Measurements from ENCODE around the gene HMG20A. TPM values are rescaled to one million over a fixed set of nuclear protein-coding genes. Genes with fewer than 3 reads are reported as not detected.

The HMG20A gene
- total RNA-seq, 1 donor from 2014 or later, result 52.5 TPM

GRCh38 chr15:77464129-77464865, 43.6 kb downstream of the HMG20A start:
- DNase-seq (ENCODE audit: low spot score) (no peak), ATAC-seq (no peak)
- intact Hi-C loops (cut with DNase I), result no loop called here

DNA sequence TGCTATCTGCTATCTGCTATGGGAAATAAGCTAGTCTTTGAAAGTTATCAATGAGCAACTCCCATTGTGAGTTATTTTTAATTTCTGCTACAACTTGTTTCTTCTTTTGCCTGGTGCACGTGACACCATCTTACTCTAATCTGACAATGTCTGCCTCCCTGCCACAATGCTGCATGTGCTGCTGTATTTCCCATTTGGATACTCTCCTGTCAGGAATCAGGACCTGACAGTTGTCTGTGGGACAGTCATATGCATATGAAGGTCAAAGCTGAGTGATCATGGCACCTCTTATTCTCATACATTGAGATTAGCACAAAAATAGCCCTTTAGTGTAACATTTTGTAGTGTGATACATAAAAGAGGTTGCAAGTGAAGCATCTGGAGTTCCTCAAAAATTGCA, 45.8 kb downstream of the HMG20A start:
- no peak for ATAC-seq
- intact Hi-C loops (cut with DNase I), result no loop called here
- no peak for DNase-seq (ENCODE audit: low spot score)

GRCh38 chr15:77468896-77469295, 48.2 kb downstream of the HMG20A start:
- intact Hi-C loops (cut with DNase I), result no loop called here
- no peak for DNase-seq (ENCODE audit: low spot score)
- no peak for ATAC-seq

DNA sequence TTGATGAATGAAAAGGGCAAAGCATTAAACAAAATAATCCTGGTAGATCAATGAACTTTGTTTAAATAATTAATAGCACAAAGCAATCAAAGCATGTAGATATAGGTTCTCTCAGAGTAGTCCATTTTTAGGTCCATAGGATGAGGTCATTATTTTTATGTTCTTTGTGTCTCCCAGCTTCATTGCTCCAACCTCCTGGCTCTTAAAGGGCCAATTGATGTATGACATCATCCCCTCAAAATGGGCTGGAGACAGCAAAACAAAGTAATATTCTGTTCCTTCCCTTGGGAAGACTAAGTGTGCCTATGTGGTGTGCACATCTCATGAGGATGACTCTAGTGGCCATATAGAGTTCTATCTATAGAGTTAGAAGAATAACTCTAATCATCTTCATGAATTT, 49.5 kb downstream of the HMG20A start:
- ATAC-seq (no peak), DNase-seq (ENCODE audit: low spot score) (no peak)
- intact Hi-C loops (cut with DNase I), result no loop called here

DNA sequence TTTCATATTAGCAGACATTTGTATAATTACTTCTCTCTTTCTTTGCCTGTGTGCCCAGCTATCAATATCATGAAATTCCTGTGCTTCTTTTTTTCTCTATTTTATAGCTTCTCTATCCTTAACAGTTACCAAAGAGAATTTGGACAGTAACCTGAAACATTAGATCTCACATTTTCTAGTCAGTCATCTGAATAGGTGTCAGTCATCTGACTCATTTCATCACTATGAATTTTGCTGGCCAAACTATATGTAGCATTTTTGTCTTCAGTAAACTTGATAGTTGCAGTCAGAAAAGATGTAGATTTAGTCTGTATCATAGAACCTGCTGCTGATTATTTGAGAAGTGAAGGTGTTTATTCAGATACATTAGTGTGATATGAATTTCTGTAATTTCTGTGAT, 52.6 kb downstream of the HMG20A start:
- DNase-seq (ENCODE audit: low spot score) (no peak), ATAC-seq (no peak)
- intact Hi-C loops (cut with DNase I), result no loop called here

GRCh38 chr15:77474310-77474988, 53.8 kb downstream of the HMG20A start:
- DNase-seq (ENCODE audit: low spot score) (no peak), ATAC-seq (no peak)

DNA sequence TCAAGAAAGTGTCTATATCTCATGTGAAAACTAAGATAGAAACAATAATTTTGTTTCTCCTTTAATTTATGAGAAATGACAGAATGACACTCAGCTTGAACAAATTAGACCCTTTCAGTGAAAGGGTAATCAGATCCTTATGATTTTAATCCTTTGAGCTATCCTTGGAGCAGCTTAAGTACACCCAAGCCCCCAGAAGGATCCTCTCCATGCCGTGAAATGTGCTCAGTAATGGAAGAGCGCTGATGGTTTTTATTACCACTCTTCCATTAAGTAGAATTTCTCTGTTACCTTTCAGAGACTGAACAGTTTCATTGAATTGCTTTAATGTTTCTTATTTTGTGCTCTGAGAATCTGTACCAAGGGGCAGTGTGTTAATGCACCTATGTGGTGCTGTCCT, 54.3 kb downstream of the HMG20A start:
- ATAC-seq, result no peak

More at GRCh38 chr15:77474310-77474988, 53.8 kb downstream of the HMG20A start:
- intact Hi-C loops (cut with DNase I), result no loop called here

GRCh38 chr15:77475898-77476297, 55.2 kb downstream of the HMG20A start:
- intact Hi-C loops (cut with DNase I), result no loop called here
- DNase-seq (ENCODE audit: low spot score), result no peak
- no peak for ATAC-seq

More for the DNA sequence above, 54.3 kb downstream of the HMG20A start:
- no peak for DNase-seq (ENCODE audit: low spot score)
- intact Hi-C loops (cut with DNase I), result no loop called here

GRCh38 chr15:77476995-77477394, 56.3 kb downstream of the HMG20A start:
- DNase-seq (ENCODE audit: low spot score) (no peak), ATAC-seq (peak; percentile 28)
- intact Hi-C loops (cut with DNase I), result no loop called here

GRCh38 chr15:77478051-77478450, 57.4 kb downstream of the HMG20A start:
- ATAC-seq, result no peak
- no peak for DNase-seq (ENCODE audit: low spot score)
- intact Hi-C loops (cut with DNase I), result no loop called here

DNA sequence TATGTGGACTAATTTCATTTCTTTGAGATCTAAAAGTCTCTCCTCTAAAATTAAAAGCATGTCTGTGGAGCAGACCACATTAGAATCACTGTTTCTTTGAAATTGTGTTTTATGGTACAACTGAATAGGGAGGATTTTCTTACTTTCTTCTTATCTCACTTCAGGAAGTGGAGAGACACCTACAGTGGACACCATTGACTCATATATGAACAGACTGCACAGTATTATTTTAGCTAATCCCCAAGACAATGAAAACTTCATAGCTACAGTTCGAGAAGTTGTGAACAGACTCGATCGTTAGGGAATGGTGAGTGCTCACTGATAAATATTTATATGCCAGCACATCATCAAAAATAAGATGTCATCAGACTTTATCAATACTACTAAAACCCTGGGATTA, 58.3 kb downstream of the HMG20A start:
- DNase-seq (ENCODE audit: low spot score) (no peak), ATAC-seq (no peak)
- intact Hi-C loops (cut with DNase I), result no loop called here

GRCh38 chr15:77480859-77481633, 60.4 kb downstream of the HMG20A start:
- intact Hi-C loops (cut with DNase I), result no loop called here
- ATAC-seq (no peak), DNase-seq (ENCODE audit: low spot score) (no peak)

- ATAC-seq (no peak), DNase-seq (ENCODE audit: low spot score) (no peak)
- intact Hi-C loops (cut with DNase I), result no loop called here
Measured at GRCh38 chr15:77481670-77482069, 61.0 kb downstream of the HMG20A start.

GRCh38 chr15:77482570-77482969, 61.9 kb downstream of the HMG20A start:
- ATAC-seq (no peak), DNase-seq (ENCODE audit: low spot score) (no peak)

DNA sequence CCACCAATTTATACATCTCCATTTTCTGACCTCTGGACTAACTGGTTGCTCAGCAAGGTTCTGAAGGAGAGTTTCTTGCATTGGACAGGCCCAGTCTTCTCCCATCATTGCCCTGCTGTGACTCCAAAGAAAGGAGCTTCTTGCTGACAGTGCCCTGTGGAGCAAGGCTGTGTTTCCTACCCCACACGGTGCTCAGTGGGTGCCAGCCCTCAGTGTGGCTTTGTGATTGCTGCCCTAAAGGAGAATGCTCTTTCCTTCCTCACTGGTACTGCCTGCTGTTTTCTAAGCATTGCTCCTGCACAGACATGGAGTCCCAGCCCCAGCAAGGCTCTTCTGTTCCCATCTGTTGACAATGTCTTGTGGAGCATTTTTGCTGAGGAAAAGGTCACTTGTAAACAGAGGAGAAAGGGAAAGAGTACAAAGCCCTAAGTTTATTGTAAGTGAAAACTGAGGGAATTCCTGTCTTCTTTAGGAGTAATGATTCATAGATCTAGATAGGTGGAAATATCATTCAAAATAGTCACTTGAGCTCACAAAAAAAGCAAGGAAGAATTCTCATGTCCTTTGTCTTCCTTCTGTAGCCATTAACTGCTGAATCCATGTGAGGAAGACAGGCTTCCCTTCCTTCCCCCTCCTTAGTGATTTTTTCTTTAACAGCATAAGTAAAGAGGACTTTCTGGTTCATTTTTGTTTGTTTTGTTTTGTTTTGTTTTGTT, 62.9 kb downstream of the HMG20A start:
- no peak for ATAC-seq
- intact Hi-C loops (cut with DNase I), result no loop called here
- DNase-seq (ENCODE audit: low spot score), result no peak

More at GRCh38 chr15:77482570-77482969, 61.9 kb downstream of the HMG20A start:
- intact Hi-C loops (cut with DNase I), result no loop called here

DNA sequence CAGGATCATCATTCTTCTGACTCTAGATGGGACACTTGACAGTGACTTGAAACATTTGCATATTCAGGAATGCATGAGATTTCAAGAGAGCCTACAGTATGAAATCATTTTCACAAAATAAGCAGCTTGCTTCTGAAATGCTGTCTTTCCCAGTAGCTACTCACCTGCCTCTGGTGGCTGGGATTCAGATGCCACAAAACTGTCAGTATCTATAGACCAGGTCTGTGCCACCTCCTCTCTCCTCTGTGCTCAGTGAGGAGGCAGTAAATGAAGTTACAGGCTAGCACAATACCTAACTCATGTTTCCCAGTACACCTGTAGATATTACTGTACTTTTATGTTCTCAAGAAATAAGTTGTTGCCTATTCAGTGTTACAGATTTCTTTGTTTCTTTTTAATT, 64.3 kb downstream of the HMG20A start:
- ATAC-seq, result no peak
- intact Hi-C loops (cut with DNase I), result no loop called here

DNA sequence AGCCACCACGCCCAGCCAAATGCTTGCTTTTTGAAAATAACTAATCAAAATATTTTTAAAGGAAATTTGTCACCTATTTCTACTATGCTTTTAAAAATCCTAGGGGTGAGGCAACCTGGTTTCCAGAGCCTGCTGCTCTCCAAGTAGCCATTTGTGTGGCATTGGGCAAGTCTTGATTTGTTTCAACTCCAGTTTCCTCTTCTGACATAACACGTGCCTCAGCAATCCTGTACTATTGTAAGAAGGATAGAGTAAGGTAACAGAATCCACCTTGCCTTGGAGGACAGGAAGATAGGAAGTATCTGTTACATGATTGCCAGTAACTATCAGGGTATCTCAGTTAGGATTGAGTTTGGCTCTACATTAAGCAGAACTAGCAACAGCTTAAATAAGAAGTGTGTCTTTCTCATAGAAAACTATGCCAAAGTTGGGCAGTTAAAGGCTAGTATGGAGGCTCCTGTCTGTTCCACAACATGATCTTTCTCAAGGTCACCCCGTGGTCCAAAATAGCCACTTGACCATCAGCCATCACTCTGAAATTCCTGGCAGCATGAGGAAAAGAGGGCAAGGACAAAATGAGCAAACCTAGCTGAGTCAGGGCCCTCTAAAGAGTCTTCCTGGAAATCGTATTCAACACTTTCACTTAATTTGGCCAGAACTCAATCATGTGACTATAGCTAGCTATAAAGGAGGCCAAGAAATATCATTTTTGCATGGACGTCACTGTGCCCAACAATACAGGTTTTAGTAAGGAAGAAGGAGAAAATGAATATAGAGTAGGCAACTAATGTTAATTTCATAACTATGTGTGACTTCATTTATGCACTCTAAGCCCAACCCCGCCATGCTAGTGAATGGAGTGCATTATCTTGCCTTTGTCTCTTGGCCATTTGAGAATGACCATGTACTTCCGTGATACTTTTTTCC, 66.1 kb downstream of the HMG20A start:
- ATAC-seq (peak; percentile 42), DNase-seq (ENCODE audit: low spot score) (no peak)
- intact Hi-C loops (cut with DNase I), result no loop called here

More for the DNA sequence above, 64.3 kb downstream of the HMG20A start:
- no peak for DNase-seq (ENCODE audit: low spot score)

DNA sequence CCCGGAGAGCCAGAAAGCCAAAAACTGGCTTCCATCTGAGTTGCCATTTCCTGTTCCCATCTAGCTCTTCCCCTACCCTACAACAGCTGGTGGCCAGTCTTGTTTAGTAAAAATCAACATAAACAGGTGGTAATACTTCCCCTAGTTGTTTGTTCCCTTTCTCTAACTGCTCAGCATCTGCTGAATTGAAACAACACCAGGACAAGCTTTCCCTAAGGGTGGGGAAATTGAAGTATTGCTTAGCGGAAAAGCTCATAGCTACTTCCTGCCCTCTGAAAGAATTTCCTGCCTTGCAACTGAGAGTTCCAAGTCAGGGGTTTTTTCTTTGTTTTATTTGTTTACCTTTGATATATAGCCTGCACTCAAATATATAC, 66.8 kb downstream of the HMG20A start:
- intact Hi-C loops (cut with DNase I), result no loop called here
- ATAC-seq (peak; percentile 38), DNase-seq (ENCODE audit: low spot score) (no peak)
